Measurements from ENCODE around the gene ADGRA3. TPM values are rescaled to one million over a fixed set of nuclear protein-coding genes. Genes with fewer than 3 reads are reported as not detected.

Gene ADGRA3
- total RNA-seq, 1 donor from 2014 or later, result 24.8 TPM

DNA sequence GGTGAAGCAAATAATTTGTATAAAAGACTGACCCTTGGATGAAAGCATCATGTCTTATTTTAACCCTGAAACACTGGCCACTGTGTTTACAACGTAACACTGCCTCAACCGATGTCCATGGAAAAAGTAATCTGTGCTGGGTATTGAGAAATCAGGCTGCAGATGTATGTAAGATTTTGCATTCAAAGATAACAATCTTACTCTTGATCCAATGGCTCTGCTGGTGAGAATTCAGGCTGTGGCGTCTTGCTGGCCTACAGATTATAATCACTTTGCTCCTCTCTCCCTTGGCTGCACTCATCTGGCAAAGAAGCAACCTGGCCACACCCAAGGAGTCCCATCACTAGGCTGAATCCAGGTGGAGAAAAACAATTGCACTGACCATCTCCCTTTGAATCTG is 7.5 kb downstream of the ADGRA3 start:
- DNase-seq (ENCODE audit: low spot score), result no peak

DNA sequence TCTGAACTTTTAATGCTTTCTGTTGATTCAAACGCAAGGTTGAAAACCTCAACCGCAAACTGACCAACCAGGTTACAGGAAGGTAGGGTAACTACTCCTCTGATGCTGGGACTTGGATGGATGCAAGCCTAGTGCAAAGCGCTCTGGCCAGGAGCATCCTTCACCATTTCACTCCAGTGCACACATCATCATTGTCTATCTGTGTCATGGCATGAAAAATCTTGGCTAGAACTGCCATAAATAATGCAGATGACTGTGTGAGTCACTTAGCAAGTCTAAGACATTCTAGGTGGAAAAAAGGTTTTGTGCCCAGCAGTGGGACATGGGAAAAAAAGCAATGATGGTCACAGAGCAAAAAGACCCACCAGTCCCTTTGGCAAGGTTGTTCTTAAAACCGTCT is 10.9 kb downstream of the ADGRA3 start:
- DNase-seq (ENCODE audit: low spot score), result no peak

DNA sequence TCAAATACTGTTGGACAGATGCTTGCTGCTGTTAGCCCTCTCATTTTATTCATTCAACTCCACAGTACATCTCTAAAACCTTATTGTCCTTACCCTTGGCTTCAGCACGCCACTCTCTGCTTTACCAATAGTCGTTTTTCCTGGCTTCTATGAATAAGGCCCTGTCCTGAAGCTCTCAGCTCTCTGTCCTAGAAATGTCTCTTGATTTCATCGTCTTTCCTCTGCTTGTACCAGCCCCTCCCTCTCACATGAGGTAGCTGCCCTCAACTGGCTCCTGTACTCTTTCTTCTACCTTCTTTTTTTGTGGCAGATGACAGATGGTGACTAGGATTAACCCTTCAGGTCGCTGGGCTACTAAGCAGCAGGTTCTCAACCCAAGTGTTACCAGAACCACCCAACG is 11.4 kb downstream of the ADGRA3 start:
- no peak for DNase-seq (ENCODE audit: low spot score)

DNA sequence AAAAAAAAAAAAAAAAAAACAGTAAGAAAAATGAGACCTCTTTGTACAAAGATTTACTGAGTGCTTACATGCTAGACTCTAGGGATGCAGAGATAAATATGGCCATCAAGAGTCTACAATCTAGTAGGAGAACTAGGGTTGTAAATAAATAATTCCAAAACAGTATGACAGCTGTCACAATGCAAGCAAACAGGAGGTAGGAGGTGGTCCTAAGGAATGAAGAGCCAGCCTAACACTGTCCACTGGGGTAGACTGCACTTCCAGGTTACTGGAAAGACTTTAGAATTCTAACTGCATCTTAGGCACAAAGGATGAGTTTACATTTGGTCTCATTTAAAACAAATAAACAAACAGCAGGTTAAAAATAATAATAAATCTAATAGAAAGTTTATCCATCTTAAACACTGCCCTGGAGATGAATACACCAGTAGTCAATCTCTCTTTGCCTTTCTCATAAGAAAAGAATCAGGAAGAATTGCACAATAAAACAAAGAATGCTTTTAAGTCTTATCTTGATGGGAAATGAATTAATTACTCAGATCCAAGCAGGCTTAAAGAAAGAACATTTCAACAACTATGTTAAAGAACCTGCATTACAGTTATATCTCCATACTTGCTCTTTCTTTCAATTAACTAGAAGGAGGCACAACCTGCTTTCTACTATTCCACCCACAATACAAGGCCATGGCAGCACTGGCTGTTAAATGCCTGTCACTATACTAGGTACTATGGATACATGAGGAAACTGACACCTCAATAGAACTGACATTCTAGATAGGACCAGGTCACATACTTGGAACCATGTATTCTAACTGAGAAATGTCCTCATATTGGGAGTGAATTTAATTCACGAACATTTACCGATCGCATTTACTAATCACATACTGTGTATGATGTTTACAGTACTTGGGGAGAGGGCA is 12.7 kb downstream of the ADGRA3 start:
- no peak for DNase-seq (ENCODE audit: low spot score)

DNA sequence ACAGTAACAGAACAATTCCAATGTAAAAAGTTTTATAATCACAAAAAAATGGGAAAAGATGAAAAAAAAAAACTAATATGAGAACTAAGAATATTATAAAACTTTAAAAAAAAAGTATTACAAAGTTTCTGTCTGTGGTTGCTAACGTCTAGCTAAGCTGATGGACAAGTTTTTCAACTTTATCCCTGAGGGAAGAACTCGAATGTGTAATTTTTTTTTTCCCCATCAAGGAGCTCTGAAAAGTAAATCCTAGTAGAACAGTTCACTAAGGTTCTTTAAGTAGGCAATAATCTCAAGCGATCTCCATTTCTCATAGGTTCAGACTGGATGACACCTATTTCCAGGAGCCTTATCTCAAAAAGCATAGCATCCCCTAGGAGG is 14.2 kb downstream of the ADGRA3 start:
- DNase-seq (ENCODE audit: low spot score), result no peak

DNA sequence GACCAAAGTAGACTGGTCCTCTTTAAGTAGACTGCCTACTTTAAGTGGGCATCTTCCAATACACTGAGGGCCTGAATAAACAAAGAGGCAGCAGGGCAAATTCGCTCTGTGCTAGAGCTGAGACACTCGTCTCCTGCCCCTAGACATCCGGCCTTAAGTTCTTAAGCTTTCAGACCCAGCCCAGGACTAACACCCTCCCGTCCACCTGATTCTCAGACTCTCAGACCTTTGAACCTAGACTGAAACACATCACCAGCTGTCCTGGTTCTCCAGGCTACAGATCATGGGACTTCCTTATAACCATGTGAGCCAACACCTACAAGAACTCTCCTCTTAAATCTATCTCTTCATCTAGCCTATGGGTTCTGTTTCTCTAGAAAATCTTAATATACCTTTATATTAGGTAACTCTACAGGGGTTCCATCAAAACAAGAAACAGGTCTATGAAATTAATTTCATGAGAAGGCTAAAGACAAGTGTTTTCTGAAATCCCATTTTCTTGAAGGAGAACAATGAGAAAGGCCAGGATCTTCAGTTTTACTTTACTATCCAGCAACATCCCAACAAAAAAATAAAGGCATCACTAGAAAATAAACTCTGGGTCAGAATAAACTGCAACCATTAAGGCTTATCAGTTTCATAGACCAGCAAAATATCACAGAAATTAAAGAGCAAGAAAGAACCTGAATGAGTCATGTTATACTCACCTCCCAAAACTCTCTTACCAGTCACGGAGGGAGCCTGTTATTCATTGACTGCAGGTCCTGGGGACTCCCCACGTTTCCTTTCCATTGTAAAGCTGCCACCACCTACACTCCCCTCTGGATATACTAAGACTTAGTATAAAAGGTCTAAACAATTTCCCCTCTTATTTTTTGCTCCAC is 14.8 kb downstream of the ADGRA3 start:
- no peak for DNase-seq (ENCODE audit: low spot score)

DNA sequence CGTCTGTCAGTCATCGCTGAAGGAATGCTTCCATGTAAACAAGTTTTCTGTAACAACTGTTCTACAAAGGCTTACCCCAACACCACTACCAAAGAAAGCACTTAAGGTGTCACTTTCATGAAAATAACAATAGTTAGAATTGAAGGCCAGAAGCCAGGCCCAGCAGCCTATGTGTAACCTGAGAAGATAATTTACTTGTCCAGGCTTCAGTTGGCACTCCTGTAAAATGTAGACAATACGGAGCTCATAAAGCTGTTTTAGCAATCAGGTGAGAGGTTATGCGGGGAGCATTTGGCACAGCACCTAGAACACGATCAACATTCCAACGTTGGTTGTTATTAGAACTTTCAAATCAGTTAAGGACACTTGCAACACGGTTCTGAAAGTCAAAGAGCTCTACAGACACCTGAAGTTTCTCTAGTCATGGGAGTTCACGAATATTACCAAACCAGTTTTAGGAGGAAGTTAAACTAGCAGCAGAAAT is 15.7 kb downstream of the ADGRA3 start:
- DNase-seq (ENCODE audit: low spot score), result no peak

DNA sequence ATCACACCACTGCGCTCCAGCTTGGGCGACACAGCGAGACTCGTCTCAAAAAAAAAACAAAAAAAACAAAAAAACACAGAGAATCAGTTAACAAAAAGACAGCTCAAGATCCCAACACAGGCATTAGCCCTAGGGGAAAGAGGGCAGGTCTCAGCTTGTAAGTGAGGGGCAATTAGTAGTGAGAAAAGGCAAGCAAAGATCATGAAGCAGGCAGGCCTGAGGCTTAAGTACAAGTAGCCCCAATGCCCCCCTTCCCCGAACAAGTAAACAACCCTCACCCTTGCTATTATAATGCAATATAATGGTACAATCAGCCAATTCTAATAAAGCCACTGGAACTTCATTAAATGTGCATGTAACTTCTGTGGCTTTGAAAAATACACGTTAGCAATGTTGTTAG is 17.0 kb downstream of the ADGRA3 start:
- no peak for DNase-seq (ENCODE audit: low spot score)

DNA sequence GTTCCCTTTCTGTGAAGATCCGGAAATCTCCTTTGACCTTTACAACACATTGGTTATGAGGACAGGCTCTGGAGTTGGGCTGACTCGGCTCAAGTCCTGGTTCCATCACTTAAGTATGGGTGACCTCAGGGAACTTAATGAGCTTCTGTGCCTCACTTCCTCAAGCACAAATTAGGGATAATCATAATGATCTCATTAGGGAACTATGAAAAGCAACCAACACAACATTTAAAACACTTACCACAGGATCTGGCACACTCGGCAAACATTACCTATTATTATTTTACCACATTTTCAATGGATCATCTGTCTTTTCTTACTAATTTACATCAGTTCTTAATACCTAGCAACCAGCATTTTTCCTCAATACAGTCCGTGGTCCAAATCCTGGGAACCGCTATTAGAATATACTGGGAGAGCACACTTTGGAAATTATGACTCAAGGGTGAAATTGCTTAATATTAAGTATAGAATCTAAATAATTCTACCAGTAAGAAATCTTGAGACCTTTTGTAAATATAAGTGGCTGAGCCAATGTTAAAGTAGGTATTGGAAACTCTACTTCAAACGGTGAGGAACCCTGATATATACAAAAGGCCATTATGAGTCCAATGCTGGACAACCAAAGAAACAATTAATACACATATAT is 19.6 kb downstream of the ADGRA3 start:
- no peak for DNase-seq (ENCODE audit: low spot score)

DNA sequence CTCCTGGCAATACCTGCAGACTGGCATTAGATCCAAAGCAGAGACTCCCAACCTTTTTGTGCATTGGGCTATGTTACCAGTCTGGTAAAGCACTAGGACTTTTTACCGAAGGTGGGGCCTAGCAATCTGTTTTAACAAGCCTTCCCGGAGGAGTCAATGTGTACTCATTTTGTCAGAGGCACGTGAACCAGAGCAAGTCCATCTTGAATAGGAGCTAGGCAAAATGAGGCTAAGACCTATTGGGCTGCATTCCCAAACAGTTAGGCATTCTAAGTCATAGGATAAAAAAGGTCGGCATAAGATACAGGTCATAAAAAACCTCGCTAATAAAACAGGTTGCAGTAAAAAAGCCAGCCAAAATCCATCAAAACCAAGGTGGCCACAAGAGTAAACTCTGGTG is 22.3 kb downstream of the ADGRA3 start:
- DNase-seq (ENCODE audit: low spot score), result no peak

DNA sequence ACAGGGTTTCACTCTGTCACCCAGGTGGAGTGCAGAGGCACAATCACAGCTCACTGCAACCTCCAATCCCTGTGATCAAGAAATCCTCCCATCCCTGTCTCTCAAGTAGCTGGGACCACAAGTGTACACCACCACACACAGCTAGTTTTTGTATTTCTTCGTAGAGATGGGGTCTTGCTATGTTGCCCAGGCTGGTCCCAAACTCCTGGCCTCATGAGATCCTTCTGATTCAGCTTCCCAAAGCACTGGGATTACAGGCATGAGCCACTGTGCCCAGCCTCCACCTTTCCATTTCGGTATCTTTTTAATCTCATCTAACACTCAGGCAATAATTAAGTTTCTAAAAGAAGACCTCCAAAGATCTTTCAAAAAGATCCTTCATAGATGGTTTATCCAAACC is 22.9 kb downstream of the ADGRA3 start:
- DNase-seq (ENCODE audit: low spot score), result no peak

DNA sequence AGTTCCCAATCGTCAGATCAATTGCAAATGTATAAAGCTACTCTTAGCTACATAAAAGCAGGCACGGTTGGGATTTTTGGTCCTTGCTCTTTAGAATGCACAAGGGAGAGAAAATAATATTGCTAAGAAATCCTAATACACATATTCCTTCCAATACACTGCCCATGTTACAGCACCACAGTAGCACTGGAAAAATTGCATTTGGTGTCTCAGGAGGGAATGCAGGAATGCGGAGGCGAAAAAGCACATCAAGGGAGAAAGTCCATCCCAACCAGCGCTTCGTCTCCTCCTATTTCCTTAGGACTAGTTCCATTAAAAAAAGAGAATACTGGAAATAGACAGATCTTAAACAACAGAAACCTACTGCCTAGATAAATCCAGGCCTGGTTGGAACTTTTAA is 23.9 kb downstream of the ADGRA3 start:
- DNase-seq (ENCODE audit: low spot score), result no peak

DNA sequence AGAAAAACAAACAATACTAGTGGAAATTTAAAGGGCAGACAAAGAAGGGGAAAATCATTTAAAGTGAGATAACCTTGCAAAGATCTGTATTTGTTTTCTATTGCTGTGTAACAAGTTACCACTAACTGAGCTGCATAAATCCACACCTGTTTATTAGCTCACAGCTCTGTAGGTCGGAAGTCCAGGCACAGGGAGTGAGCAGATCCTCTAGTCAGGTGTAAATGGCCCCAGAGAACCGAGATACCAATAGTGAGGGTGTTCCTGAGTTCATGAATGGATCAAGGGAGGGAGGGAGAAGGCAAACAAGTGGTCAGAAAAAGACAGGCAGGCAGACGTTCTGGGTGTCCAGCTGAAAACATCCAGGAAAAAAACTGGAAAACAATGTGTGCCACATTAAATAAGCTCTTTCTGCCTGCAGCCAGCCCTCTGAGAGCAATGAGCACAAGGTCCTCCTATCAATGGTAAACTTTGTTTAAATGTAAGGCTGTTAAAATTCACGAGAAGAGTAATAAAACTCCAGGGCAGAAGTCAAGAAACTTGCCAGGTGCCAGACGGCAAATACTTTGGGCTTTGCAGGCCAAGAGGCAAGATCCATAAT is 25.0 kb downstream of the ADGRA3 start:
- no peak for DNase-seq (ENCODE audit: low spot score)

DNA sequence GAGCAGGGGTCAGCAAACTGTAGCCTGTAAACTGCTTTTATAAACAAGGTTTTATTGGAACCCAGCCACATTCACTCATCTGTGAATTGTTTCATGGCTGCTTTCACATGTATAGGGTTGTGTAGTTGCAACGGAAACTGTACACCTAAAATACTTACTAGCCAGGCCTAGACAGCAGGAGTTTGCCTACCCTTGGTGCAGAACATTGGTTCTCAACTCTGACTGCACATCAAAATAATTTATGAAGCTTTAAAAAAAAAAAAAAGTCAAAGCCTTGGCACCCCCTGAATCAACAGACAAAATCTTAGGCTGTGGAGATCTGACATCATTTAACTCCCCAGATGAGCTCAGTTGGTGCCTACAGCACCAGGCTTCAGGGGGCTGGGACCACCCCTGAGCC is 27.8 kb downstream of the ADGRA3 start:
- no peak for DNase-seq (ENCODE audit: low spot score)

DNA sequence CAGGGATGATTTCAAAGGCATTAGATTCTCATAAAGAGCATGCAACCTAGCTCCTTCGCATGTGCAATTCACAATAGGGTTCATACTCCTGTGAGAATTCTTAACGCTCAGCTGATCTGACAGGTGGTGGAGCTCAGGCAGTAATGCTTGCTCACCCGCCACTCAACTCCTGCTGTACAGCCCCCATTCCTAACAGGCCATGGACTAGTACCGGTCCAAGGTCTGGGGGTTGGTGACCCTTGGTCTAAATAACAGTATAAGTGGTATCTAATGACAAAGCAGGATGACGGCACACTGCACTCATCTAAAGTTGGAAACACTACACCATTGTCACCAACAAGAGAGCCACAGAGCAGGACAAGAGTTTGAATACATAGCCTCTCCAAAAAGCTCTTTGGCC is 28.5 kb downstream of the ADGRA3 start:
- DNase-seq (ENCODE audit: low spot score), result no peak

DNA sequence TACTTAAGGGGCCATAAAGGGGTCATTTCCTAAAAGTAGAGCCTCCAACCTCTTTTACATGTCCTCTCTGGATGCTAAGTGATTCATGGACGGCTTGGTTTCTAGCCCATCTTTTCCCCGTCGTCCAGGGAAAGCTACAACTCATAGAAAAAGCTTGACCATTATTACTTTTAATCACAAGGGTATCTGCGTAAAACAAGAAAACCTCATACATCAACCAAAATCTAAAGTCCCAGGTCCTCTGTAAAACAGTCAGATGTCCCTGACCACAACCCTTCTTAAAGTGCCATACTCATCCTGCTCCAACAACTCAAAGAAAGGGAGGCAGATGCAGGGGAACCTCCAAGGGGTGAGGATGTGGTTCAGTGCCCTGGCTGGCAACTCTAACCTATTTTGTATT is 29.6 kb downstream of the ADGRA3 start:
- no peak for DNase-seq (ENCODE audit: low spot score)

DNA sequence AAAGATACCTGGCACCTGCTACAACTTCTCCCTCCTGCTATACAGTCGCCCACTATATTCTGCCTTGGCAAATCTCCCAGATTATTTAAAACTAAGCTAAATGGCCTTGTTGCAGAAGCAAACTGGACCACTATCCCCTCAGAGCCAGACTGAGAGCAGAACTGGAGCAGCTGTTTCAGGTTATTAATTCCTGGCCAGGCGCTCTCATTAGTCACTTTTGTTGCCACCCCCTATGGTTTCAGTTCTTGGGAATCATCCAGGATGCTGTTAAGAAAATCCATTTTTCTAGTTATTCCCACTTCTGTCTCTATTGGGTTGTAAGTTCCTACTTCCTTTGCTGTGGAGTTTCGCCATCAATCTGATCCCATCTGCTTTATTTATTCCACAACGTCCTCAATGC is 30.1 kb downstream of the ADGRA3 start:
- DNase-seq (ENCODE audit: low spot score), result no peak

DNA sequence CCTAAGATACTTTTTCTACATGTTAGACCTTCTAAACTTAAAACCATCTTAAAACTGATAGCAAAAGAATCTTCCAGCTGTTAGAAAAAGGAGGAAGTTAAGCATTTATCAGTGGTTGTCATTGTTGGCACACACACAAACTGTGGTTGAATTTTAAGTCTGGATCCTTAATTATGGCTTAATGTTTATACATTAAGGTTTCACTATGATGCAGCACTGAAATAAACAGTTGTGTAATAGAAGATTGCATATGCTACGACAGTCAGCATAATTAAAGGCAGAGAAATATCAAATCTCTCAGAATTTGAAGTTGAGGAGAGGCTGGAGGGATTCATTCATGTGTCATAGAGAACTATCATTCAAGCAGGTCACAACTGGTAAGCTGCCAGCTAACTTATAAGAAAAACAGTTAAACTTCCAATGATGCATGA is 32.3 kb downstream of the ADGRA3 start:
- no peak for DNase-seq (ENCODE audit: low spot score)

DNA sequence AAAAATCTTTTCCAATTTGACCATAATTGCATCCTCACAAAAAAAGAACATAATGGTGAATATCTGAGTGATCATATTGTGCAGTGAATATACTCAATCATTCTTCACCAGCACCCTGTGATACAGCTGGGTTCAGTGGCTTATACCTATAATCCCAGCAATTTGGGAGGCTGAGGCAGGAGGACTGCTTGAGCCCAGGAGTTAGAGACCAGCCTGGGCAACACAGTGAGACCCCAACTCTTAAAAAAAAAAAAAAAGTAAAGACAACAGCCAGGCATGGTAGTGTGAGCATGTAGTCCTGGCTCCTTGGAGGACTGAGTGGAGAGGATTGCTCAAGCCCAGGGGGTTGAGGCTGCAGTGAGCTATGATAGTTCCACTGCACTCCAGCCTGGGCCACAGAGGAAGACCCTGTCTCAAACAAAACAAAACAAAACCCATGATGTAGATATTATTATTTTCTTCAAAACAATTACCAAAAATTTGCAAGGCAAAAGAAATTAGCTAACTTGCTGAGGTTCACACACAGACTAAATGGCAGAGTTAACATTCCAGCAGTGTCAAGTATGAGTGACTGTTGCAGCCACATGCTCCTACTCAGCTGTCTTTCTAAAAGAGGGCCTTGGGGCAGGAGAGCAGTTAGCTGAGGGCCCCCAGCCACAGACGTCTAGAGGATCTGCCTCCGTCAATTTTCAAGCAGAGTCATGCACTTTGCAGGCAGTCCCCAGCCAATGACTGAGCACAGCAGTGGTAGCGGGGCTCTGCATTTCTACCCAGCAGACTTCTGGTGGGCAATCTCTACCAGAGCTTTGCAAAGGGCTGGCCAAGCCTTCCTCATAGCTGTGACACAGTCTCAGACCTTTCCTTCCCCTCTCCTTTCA is 33.4 kb downstream of the ADGRA3 start:
- DNase-seq (ENCODE audit: low spot score), result no peak

DNA sequence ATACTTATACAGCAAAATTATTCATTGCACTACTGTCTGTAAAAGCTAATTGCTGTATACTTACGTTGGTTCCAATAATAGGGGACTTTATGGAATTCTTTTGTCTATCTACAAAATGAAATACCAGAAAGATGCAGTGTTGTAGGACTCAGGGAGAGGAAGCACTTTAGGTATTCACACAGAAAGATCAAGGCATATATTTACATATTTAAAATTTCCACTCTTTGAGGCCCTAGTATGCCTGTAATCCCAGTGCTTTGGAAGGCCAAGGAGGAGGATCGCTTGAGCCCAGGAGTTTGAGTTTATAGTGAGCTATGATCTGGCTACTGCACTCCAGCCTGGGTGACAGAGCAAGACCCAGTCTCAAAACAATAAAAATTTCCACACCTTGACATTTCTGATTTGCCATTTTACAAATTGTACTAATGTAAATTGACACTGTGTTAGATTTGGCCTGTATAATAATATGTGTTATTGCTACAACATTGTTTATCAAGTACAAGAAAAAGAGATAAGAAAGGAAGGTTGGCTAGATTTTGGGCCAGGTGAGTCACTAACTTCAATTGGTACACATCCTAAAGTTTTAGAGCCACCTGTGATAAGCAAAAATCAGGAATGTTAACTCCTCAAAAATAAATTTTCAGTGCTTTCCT is 35.1 kb downstream of the ADGRA3 start:
- no peak for DNase-seq (ENCODE audit: low spot score)
